Cardiac septum (tissue), 1 donor: ENCODE data around the gene PAGE3. TPM values are rescaled to one million over a fixed set of nuclear protein-coding genes. Genes with fewer than 3 reads are reported as not detected.

Experiments used
- DNase-seq: peaks from one replicate; pipeline ENCODE4 v3.0.0-alpha.2; 2020; ENCODE audit warnings: low spot score
- intact Hi-C: fragments of 100-400 bp; cut with DNase I; formaldehyde crosslinking; loops from one replicate; pipeline ENCODE4 v1.14.0; 2022
- long read RNA-seq: library from polyadenylated mRNA; unstranded; transcript quantifications from one replicate; pipeline ENCODE4 v2.0.0, GENCODE V29; 2021
- total RNA-seq: library from RNA; stranded (reverse); fragmentation: NEBNext Ultra II Directional; extraction: Animal tissue kit (Norgen Biotek cat#: 25700); gene quantifications from one replicate; pipeline ENCODE4 v1.2.1, GENCODE V29; 2021
- donor health status: DM: no; HTN: no; CAD: no.

The PAGE3 gene, protein sequence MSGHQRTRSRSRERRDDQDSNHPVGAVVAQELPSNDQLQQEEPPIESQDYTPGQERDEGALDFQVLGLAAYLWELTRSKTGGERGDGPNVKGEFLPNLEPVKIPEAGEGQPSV
- total RNA-seq = not detected
- long read RNA-seq = 0 reads

DNA sequence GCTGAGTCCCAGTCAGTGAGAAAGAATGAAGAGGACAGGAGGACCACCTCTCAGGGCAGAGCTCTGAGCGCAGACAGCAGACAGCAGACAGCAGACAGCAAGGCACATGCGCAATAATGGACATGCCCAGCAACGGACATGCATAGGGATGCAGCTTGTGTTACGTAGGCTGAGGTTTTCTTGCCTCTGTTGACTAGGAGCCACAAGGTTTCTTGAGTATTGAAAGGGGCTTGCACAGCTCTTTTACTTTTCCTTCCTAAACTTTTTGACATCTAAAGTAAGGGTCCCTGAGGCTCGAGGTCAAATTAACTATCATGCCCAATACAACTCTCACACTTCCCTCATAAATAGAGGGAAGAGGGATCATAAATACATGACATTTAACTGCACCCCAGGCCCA, at the start of gene PAGE3:
PAGE3 (minus strand) TSS at position 101 of the 400 bp plus-strand sequence. CDS start 1,013 bp downstream, outside the sequence.
- intact Hi-C loops = no loop called here
- DNase-seq = no peak

DNA sequence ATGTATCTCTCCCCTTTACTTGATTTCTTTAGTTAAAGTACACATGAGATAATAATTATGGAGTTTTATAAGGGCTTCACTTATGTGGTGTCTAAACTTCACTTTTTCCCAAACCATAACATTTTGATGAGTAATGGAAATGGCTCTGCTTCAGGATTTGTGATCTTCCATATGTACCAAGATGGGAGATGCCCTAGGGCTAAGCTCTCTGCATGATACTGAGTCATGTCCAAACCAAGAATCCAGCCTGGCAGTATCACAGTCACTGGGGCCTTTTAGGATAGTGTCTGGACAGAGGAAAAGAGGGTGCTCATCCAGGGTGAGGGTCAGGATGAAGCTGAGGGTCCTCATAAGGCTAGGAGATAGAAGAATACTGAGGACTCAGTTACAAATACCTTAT, 47.9 kb upstream of the PAGE3 start:
- intact Hi-C loops = no loop called here

DNA sequence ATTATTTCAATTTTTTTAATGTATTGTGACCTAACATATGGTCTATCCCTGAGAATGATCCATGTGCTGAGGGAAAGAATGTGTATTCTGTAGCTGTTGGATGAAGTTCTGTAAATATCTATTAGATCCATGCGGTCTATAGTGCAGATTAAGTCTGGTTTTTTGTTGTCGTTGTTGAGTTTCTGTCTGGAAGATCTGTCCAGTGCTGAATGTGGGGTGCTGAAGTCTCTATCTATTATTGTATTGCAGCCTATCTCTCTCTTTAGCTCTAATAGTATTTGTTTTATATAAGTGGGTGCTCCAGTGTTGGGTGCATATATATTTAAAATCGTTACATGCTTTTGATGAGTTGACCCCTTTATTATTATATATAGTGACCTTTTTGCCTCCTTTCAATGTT, 26.2 kb upstream of the PAGE3 start:
- intact Hi-C loops = no loop called here
- no peak for DNase-seq

More for the DNA sequence above, 47.9 kb upstream of the PAGE3 start:
- no peak for DNase-seq

DNA sequence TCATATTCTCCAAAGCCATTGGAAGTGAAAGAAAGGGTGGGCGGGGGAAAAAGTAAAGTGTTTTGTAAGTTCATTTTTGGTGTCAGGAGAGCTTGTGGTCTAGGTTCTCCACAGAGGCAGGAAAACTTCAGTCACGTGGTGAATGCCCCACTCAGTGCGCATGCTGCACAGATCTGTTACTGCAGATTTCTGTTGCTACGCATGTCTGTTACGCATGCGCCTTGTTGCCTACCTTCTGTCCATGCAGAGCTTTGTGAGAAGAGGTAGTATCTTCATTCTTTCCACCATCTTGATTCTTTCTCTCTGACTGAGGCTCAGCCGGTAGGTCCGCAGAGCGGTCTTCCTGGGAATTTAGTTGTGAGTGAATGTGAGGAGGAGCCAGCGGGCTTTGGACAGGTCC, 15.1 kb upstream of the PAGE3 start:
- intact Hi-C loops = no loop called here
- no peak for DNase-seq

DNA sequence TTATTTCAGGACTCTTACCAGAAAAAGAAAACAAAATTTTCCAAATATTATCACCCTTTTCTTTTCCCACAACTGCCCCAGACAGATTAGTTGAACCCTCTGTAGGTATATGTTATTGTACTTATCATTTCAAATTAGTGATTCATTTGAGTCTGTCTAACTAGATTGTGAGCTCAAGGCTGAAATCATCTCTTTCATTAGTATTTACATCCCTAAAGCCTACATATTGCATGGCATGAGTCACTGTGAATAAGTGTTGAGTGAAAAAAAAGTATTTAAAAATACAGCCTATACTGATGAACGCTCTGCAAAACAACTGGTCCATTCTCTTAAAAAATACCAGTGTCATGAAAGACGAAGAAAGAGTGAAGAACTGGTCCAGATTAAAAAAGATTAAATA, 3.9 kb downstream of the PAGE3 start:
- intact Hi-C loops = no loop called here
- no peak for DNase-seq

DNA sequence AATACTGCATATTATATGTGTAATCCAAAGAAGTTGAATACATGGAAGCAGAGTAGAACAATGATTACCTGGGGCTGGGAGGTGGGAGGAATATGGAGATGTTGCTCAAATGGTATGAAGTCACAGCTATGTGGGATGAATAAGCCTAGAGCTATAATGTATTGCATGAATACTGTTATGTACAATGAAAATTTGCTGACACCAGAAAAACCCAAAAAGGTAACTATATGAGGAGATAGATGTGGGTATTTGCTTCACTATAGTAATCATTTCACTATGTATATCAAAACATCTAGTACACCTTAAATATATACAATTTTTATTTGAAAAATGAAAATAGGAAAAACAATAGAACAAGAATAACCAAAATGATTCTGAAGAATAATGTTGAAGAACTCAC, 11.2 kb downstream of the PAGE3 start:
- intact Hi-C loops = no loop called here
- DNase-seq = no peak

DNA sequence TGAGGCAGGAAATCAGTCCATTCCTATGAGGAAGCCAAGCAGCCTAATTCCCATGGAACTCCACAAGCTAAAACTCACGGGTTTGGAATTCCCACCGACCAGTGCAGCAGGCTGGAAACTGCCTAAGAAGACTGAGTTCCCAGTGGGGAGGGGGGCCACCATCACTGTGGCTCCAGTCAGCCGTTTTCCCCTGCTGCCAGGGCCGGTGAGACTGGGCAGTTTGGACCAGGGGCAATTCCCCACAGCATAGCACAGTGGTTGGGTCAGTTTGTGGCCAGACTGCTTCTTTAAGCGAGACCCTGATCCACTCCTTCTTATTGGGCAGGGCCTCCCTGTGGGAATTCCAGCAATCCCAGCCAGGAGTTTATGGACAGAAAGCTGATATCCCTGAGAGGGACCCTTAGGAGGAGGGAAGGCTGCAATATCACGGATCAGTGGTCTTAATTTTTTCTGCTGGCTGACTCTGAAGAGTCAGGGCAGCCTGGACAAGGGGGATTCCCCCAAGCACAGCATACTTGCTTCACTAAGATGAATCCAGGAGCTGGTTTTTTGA, 23.9 kb downstream of the PAGE3 start:
- no peak for DNase-seq
- intact Hi-C loops = no loop called here

DNA sequence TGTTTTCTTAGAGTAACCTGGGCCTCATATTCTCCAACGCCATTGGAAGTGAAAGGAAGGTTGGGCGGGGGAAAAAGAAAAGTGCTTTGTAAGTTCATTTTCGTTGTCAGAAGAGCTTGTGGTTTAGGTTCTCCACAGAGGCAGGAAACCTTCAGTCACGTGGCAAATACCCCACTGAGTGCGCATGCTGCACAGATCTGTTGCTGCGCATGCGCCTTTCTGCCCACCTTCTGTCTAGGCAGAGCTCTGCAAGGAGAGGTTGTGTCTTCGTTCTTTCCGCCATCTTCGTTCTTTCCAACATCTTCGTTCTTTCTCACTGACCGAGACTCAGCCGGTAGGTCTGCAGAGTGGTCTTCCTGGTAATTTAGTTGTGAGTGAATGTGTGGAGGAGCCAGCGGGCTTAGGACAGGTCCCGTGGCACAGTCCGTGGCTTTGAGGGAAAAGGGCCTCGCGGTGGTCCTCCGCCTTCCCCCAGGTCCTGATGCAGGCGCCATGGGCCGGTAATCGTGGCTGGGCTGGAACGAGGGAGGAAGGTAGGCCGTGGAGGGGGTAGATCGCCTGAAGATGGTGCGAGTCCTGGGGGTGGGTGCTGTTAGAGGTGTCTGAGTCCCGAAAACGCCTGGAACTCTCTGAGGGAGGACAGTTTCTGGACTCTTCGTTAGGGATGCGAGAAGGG, 44.5 kb downstream of the PAGE3 start, which contains the start of gene PAGE5:
PAGE5 (plus strand) TSS at position 228 of the 676 bp plus-strand sequence. CDS start 1,037 bp downstream, outside the sequence.
- DNase-seq = no peak
- intact Hi-C loops = no loop called here

DNA sequence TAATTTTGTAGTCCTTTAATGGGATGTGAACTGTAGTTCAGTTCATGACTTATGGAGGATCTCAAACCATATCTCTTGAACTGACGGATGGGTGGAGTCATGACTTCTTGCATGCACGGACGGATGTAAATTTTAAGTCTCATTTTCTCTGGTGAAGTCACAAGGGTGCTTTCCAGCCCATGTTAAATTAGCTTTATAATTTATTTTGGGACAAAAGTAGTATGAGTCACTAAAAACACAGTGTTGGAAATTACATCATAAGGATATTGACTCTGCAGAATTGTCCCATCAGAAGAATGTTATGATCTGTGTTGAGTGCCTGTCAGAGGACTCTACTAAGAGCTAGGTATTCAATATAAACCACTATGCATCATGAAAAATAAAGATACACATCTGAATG, 51.3 kb downstream of the PAGE3 start:
- intact Hi-C loops = no loop called here
- DNase-seq = no peak

DNA sequence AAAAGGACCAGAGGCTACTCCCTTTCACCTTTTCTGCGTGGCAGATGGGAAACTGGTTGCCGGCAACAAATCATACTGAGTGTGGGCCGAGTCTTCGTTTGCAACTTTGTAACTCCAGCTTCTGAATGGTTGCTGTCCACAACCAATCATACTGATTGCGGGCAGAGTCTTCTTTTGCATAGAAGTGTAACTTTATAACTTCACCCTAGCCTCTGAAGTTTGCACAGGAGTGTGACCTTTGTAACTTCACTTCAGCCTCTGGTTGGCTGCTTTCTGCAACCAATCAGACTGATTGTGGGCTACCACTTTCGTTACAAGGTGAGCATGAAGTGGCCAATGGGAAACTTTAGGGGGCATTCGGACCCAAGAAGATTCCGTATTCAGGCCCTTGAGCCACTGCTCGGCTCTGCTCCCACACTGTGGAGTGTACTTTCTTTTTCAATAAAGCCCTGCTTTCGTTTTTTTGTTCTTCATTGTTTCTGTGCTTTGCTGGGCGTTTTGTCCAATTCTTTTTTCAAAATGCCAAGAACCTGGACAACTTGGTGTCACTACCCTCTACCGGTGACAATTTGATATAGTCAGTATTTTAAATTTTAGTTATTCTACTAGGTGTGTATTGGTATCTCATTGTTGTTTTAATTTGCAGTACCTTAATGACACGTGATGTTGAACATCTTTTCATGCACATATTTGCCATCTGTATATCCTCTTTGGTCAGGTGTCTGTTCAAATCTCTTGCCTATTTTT, 53.6 kb downstream of the PAGE3 start:
- intact Hi-C loops = no loop called here
- DNase-seq = no peak

Other genes with a start within 250 kb of the PAGE3 start
- gene ALAS2, start 233.9 kb downstream of the PAGE3 start, total RNA-seq = 5.6 TPM
- gene PAGE2B, start 189.9 kb downstream of the PAGE3 start, total RNA-seq = not detected
- not detected for gene PAGE2, start 175.9 kb downstream of the PAGE3 start, total RNA-seq
- gene PAGE5, start 44.6 kb downstream of the PAGE3 start, total RNA-seq = not detected
- gene MAGEH1, start 187.2 kb upstream of the PAGE3 start, total RNA-seq = 11.7 TPM
- 2.1 TPM for gene USP51, start 224.9 kb upstream of the PAGE3 start, total RNA-seq